Mesendoderm (in vitro differentiated cells): ENCODE data around the gene GNS.

Source experiments
- DNase-seq: peaks from one replicate; pipeline ENCODE4 v3.0.0; 2013
- H2AK5ac ChIP-seq: 2 replicates; pipeline ENCODE4 v1.6.1; 2013; ENCODE audit warnings: low read length, inconsistent platforms
- H2BK120ac ChIP-seq: 2 replicates; pipeline ENCODE4 v1.6.1; 2013; ENCODE audit warnings: low read depth, mild to moderate bottlenecking, low read length, moderate library complexity, mixed read lengths
- H2BK15ac ChIP-seq: replicated peaks from 2 replicates; pipeline ENCODE4 v1.6.1; 2013; ENCODE audit warnings: low read depth, mild to moderate bottlenecking, moderate library complexity
- H2BK5ac ChIP-seq: 2 replicates; pipeline ENCODE4 v1.6.1; 2013; ENCODE audit warnings: low read length, inconsistent platforms
- H3K18ac ChIP-seq: 2 replicates; pipeline ENCODE4 v1.6.1; 2013; ENCODE audit warnings: mild to moderate bottlenecking, low read length, mixed read lengths
- H3K23ac ChIP-seq: one replicate; pipeline ENCODE4 v1.6.1; 2013; ENCODE audit warnings: low read length
- H3K27ac ChIP-seq: 2 replicates; pipeline ENCODE4 v1.5.1; 2013; ENCODE audit warnings: low read depth, mild to moderate bottlenecking, inconsistent platforms, low read length, moderate library complexity
- H3K27me3 ChIP-seq: 2 replicates; pipeline ENCODE4 v1.6.1; 2013; ENCODE audit warnings: low read length, control low read depth, mild to moderate bottlenecking, inconsistent platforms; ENCODE audit not compliant: insufficient read depth, poor library complexity
- H3K36me3 ChIP-seq: 2 replicates; pipeline ENCODE4 v1.6.1; 2013; ENCODE audit warnings: low read length, inconsistent platforms; ENCODE audit not compliant: control insufficient read depth, insufficient read depth
- H3K4ac ChIP-seq: one replicate; pipeline ENCODE4 v1.6.1; 2013; ENCODE audit warnings: low read depth, mild to moderate bottlenecking, low read length, moderate library complexity
- H3K4me1 ChIP-seq: 2 replicates; pipeline ENCODE4 v1.6.1; 2013; ENCODE audit warnings: low read depth, low read length, inconsistent platforms; ENCODE audit not compliant: control insufficient read depth
- H3K4me2 ChIP-seq: 2 replicates; pipeline ENCODE4 v1.6.1; 2013; ENCODE audit warnings: low read length
- H3K4me3 ChIP-seq: 2 replicates; pipeline ENCODE4 v1.5.1; 2013; ENCODE audit warnings: mild to moderate bottlenecking, low read length
- H3K56ac ChIP-seq: one replicate; pipeline ENCODE4 v1.6.1; 2013; ENCODE audit warnings: low read length
- H3K79me1 ChIP-seq: 2 replicates; pipeline ENCODE4 v1.6.1; 2013; ENCODE audit warnings: low read length, inconsistent platforms
- H3K79me2 ChIP-seq: 2 replicates; pipeline ENCODE4 v1.6.1; 2013; ENCODE audit warnings: mild to moderate bottlenecking, low read length; ENCODE audit not compliant: control insufficient read depth, insufficient read depth
- H3K9ac ChIP-seq: 2 replicates; pipeline ENCODE4 v1.6.1; 2013; ENCODE audit warnings: low read length, inconsistent platforms
- H4K5ac ChIP-seq: one replicate; pipeline ENCODE4 v1.6.1; 2013; ENCODE audit warnings: low read length
- H4K8ac ChIP-seq: one replicate; pipeline ENCODE4 v1.6.1; 2013; ENCODE audit warnings: low read depth, mild to moderate bottlenecking, control low read depth, low read length, moderate library complexity
- WGBS: extraction: QIAGEN DNeasy Blood & Tissue Kit; methylation state at CpG from one replicate; pipeline ENCODE4 v1.1.7; 2013; ENCODE audit warnings: low lambda C conversion rate, missing lambda C conversion rate; ENCODE audit not compliant: insufficient coverage; ENCODE audit errors: extremely low coverage; 5-methylcytosine and 5-hydroxymethylcytosine counted together

Gene GNS

GRCh38 chr12:64745259-64745807 is 13.9 kb downstream of the GNS start:
- Histone ChIP-seq H3K36me3 (peaks cover 2% of the 10 kb centered on the region), H3K27me3 (no peaks in the 10 kb centered on the region)
- no CpG with 5 or more reads among the region's 7 CpGs for WGBS

GRCh38 chr12:64744422-64745258 is 14.6 kb downstream of the GNS start:
- Histone ChIP-seq H2BK120ac (no peak overlapping the region), H2AK5ac (no peak overlapping the region), H3K27me3 (no peaks in the 10 kb centered on the region), H3K36me3 (peaks cover 2% of the 10 kb centered on the region), H3K18ac (no peak overlapping the region), H2BK5ac (no peak overlapping the region), H3K56ac (no peak overlapping the region), H3K23ac (no peak overlapping the region), H4K5ac (no peak overlapping the region), H3K79me1 (no peaks in the 10 kb centered on the region), H3K27ac (no peak overlapping the region), H3K4me2 (no peak overlapping the region), H4K8ac (no peak overlapping the region), H3K4me3 (no peak overlapping the region), H3K79me2 (no peaks in the 10 kb centered on the region), H2BK15ac (no peak overlapping the region), H3K4ac (no peak overlapping the region), H3K9ac (no peak overlapping the region), H3K4me1 (no peaks in the 10 kb centered on the region)
- no CpG with 5 or more reads among the region's 5 CpGs for WGBS
- DNase-seq, result no peak

More at GRCh38 chr12:64745259-64745807, 13.9 kb downstream of the GNS start:
- no peak for DNase-seq
- no peaks in the 10 kb centered on the region for H3K79me2 ChIP-seq
- no peak overlapping the region for H2AK5ac ChIP-seq
- no peak overlapping the region for H4K5ac ChIP-seq
- H2BK120ac ChIP-seq, result no peak overlapping the region
- no peak overlapping the region for H3K4ac ChIP-seq
- H2BK15ac ChIP-seq, result no peak overlapping the region
- H3K56ac ChIP-seq, result no peak overlapping the region
- no peak overlapping the region for H3K23ac ChIP-seq
- no peak overlapping the region for H3K18ac ChIP-seq
- H2BK5ac ChIP-seq, result no peak overlapping the region
- no peaks in the 10 kb centered on the region for H3K79me1 ChIP-seq
- no peaks in the 10 kb centered on the region for H3K4me1 ChIP-seq
- no peak overlapping the region for H3K4me3 ChIP-seq
- no peak overlapping the region for H3K27ac ChIP-seq
- H3K4me2 ChIP-seq, result no peak overlapping the region
- no peak overlapping the region for H3K9ac ChIP-seq
- no peak overlapping the region for H4K8ac ChIP-seq

GRCh38 chr12:64743206-64743605 is 16.0 kb downstream of the GNS start:
- no peak overlapping the region for H4K5ac ChIP-seq
- no peak overlapping the region for H2AK5ac ChIP-seq
- H3K4ac ChIP-seq, result no peak overlapping the region
- H3K56ac ChIP-seq, result no peak overlapping the region
- no peaks in the 10 kb centered on the region for H3K79me1 ChIP-seq
- H3K23ac ChIP-seq, result no peak overlapping the region
- H3K36me3 ChIP-seq, result peaks cover 2% of the 10 kb centered on the region
- H3K27me3 ChIP-seq, result no peaks in the 10 kb centered on the region
- no peak overlapping the region for H2BK120ac ChIP-seq
- H3K79me2 ChIP-seq, result no peaks in the 10 kb centered on the region
- no peak overlapping the region for H2BK15ac ChIP-seq
- no peak overlapping the region for H3K4me2 ChIP-seq
- H3K27ac ChIP-seq, result no peak overlapping the region
- DNase-seq, result no peak
- H3K9ac ChIP-seq, result no peak overlapping the region
- H3K18ac ChIP-seq, result no peak overlapping the region
- no peaks in the 10 kb centered on the region for H3K4me1 ChIP-seq
- WGBS, result no CpG with 5 or more reads among the region's 3 CpGs
- H4K8ac ChIP-seq, result no peak overlapping the region
- no peak overlapping the region for H3K4me3 ChIP-seq
- H2BK5ac ChIP-seq, result no peak overlapping the region

- no peak overlapping the region for H3K9ac ChIP-seq
- H3K4ac ChIP-seq, result no peak overlapping the region
- no peak overlapping the region for H2BK5ac ChIP-seq
- no peak overlapping the region for H2BK15ac ChIP-seq
- no peak overlapping the region for H4K8ac ChIP-seq
- no peak overlapping the region for H3K4me2 ChIP-seq
- no peak overlapping the region for H2AK5ac ChIP-seq
- no peak overlapping the region for H3K56ac ChIP-seq
- no peaks in the 10 kb centered on the region for H3K79me2 ChIP-seq
- H4K5ac ChIP-seq, result no peak overlapping the region
- no peaks in the 10 kb centered on the region for H3K79me1 ChIP-seq
- H2BK120ac ChIP-seq, result no peak overlapping the region
- no peak overlapping the region for H3K4me3 ChIP-seq
- no peaks in the 10 kb centered on the region for H3K27me3 ChIP-seq
- H3K23ac ChIP-seq, result no peak overlapping the region
- no peak overlapping the region for H3K27ac ChIP-seq
- H3K4me1 ChIP-seq, result no peaks in the 10 kb centered on the region
- H3K18ac ChIP-seq, result no peak overlapping the region
- H3K36me3 ChIP-seq, result peaks cover 4% of the 10 kb centered on the region
- WGBS, result no CpG with 5 or more reads among the region's 3 CpGs
- no peak for DNase-seq
Measured at GRCh38 chr12:64742416-64742815, 16.8 kb downstream of the GNS start.

GRCh38 chr12:64740646-64741045 is 18.6 kb downstream of the GNS start:
- Histone ChIP-seq H3K79me2 (no peaks in the 10 kb centered on the region), H3K4ac (no peak overlapping the region), H3K23ac (no peak overlapping the region), H3K4me1 (no peaks in the 10 kb centered on the region), H2AK5ac (no peak overlapping the region), H4K5ac (no peak overlapping the region), H3K4me2 (no peak overlapping the region), H3K56ac (no peak overlapping the region), H3K18ac (no peak overlapping the region), H3K4me3 (no peak overlapping the region), H2BK120ac (no peak overlapping the region), H3K27ac (no peak overlapping the region), H4K8ac (no peak overlapping the region), H2BK5ac (no peak overlapping the region), H3K27me3 (no peaks in the 10 kb centered on the region), H3K79me1 (no peaks in the 10 kb centered on the region), H2BK15ac (no peak overlapping the region), H3K36me3 (peaks cover 6% of the 10 kb centered on the region), H3K9ac (no peak overlapping the region)
- no CpG with 5 or more reads among the region's 2 CpGs for WGBS
- no peak for DNase-seq
